Activated T-helper 1 cell treated with anti-CD3 and anti-CD28 coated beads, Interleukin-12 subunit alpha, Interleukin-12 subunit beta, Interleukin-2, Interleukin-4 antibody, amounts not matched to agents 30 ng/mL and 10 ng/mL and 1 ng/mL, durations not matched to agents 14 hours and 24 hours and 36 hours (primary cell): ENCODE data around the gene ANK2. TPM values are rescaled to one million over a fixed set of nuclear protein-coding genes. Genes with fewer than 3 reads are reported as not detected.
"Not testable (repeated sequence)": the region's sequence is repeated elsewhere in the genome, so short reads cannot be mapped to it uniquely, and the experiment has no call there.

Experiments
- DNase-seq: peaks from one replicate; pipeline ENCODE4 v3.0.0; 2021; ENCODE audit warnings: low spot score
- H3K27ac Mint-ChIP-seq: one replicate; pipeline ENCODE4 v1.8.0; 2021; ENCODE audit warnings: mild to moderate bottlenecking, mixed read lengths
- H3K27me3 Mint-ChIP-seq: one replicate; pipeline ENCODE4 v1.8.0; 2022; ENCODE audit warnings: mild to moderate bottlenecking, moderate library complexity, mixed read lengths; ENCODE audit not compliant: insufficient read depth
- H3K36me3 Mint-ChIP-seq: one replicate; pipeline ENCODE4 v1.8.0; 2021; ENCODE audit warnings: low read depth, mixed read lengths
- H3K4me1 Mint-ChIP-seq: one replicate; pipeline ENCODE4 v1.8.0; 2021; ENCODE audit warnings: low read depth, mixed read lengths
- H3K4me3 Mint-ChIP-seq: one replicate; pipeline ENCODE4 v1.8.0; 2021; ENCODE audit warnings: mild to moderate bottlenecking, moderate library complexity, mixed read lengths
- H3K9me3 Mint-ChIP-seq: one replicate; pipeline ENCODE4 v1.8.0; 2021; ENCODE audit warnings: mixed read lengths
- intact Hi-C: fragments of 100-400 bp; cut with micrococcal nuclease; formaldehyde crosslinking; loops from one replicate; pipeline ENCODE4 v1.15.1; 2024
- total RNA-seq: library from RNA; stranded (reverse); gene quantifications from 2 replicates; pipeline ENCODE4 v1.2.3, GENCODE V29; 2022

ANK2 gene
- total RNA-seq, 1 donor from 2014 or later, result 3.1 TPM

- no peak for DNase-seq
- intact Hi-C loops, result no loop called here
- Mint-ChIP-seq H3K4me1 (no peaks in the 10 kb centered on the region), H3K4me3 (no peak overlapping the region), H3K36me3 (no peaks in the 10 kb centered on the region), H3K27me3 (no peaks in the 10 kb centered on the region), H3K9me3 (no peaks in the 10 kb centered on the region), H3K27ac (no peak overlapping the region)
Measured at GRCh38 chr4:113173126-113173792, 123.8 kb downstream of the ANK2 start.

GRCh38 chr4:113173793-113174264, 124.4 kb downstream of the ANK2 start:
- intact Hi-C loops, result no loop called here
- H3K4me1 Mint-ChIP-seq, result no peaks in the 10 kb centered on the region
- no peaks in the 10 kb centered on the region for H3K9me3 Mint-ChIP-seq
- no peak overlapping the region for H3K4me3 Mint-ChIP-seq
- H3K36me3 Mint-ChIP-seq, result no peaks in the 10 kb centered on the region
- DNase-seq, result no peak
- no peaks in the 10 kb centered on the region for H3K27me3 Mint-ChIP-seq
- H3K27ac Mint-ChIP-seq, result no peak overlapping the region

- intact Hi-C loops, result no loop called here
- Mint-ChIP-seq H3K36me3 (no peaks in the 10 kb centered on the region), H3K9me3 (no peaks in the 10 kb centered on the region), H3K27me3 (no peaks in the 10 kb centered on the region), H3K4me3 (no peak overlapping the region), H3K27ac (no peak overlapping the region), H3K4me1 (no peaks in the 10 kb centered on the region)
- no peak for DNase-seq
Measured at GRCh38 chr4:113179091-113179490, 129.6 kb downstream of the ANK2 start.

GRCh38 chr4:113179996-113180395, 130.5 kb downstream of the ANK2 start:
- no peaks in the 10 kb centered on the region for H3K27me3 Mint-ChIP-seq
- no peak for DNase-seq
- no peaks in the 10 kb centered on the region for H3K4me1 Mint-ChIP-seq
- no peak overlapping the region for H3K27ac Mint-ChIP-seq
- intact Hi-C loops, result no loop called here
- H3K4me3 Mint-ChIP-seq, result no peak overlapping the region
- no peaks in the 10 kb centered on the region for H3K36me3 Mint-ChIP-seq
- H3K9me3 Mint-ChIP-seq, result no peaks in the 10 kb centered on the region

DNA sequence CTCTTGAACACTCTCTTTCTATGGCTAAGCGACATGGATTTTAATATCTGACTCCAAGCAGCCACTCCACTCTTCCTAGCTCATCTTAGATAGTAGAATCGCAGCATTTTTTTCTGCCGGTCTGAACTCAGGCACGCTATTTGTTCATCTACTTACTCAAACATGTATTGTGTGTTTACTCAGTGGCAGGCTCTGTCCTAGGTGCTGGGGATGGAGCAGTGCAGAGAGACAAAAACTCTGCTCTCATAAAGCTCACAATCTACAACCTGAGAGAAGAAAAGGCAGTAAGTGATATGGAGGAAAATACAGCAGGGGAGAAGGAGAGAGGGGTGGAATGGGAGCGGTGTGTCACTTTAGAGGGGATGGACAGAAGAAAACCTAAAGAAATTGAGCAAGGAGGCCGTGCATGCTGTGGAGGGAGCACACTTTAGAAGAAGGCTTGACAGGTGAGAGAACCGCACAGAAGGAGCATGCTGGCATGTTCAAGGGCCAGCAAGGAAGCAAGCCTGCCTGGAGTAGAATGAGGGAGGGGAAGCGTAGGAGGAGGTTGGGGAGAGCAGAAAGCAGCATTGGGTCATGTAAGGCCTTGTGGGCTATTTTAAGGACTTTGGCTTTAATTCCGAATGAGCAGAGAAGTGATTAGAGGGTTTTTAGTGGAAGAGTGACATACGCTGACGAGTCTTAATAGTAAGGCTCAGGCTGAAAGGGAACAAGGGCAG, 132.0 kb downstream of the ANK2 start:
- intact Hi-C loops, result no loop called here
- peaks cover 3% of the 10 kb centered on the region for H3K27me3 Mint-ChIP-seq
- no peak overlapping the region for H3K4me3 Mint-ChIP-seq
- DNase-seq, result no peak
- H3K27ac Mint-ChIP-seq, result no peak overlapping the region
- no peaks in the 10 kb centered on the region for H3K36me3 Mint-ChIP-seq
- no peaks in the 10 kb centered on the region for H3K9me3 Mint-ChIP-seq
- no peaks in the 10 kb centered on the region for H3K4me1 Mint-ChIP-seq

- no peak overlapping the region for H3K27ac Mint-ChIP-seq
- no peaks in the 10 kb centered on the region for H3K9me3 Mint-ChIP-seq
- no peaks in the 10 kb centered on the region for H3K4me1 Mint-ChIP-seq
- H3K36me3 Mint-ChIP-seq, result no peaks in the 10 kb centered on the region
- peaks cover 3% of the 10 kb centered on the region for H3K27me3 Mint-ChIP-seq
- no peak for DNase-seq
- intact Hi-C loops, result no loop called here
- no peak overlapping the region for H3K4me3 Mint-ChIP-seq
Measured at GRCh38 chr4:113183032-113183605, 133.7 kb downstream of the ANK2 start.

DNA sequence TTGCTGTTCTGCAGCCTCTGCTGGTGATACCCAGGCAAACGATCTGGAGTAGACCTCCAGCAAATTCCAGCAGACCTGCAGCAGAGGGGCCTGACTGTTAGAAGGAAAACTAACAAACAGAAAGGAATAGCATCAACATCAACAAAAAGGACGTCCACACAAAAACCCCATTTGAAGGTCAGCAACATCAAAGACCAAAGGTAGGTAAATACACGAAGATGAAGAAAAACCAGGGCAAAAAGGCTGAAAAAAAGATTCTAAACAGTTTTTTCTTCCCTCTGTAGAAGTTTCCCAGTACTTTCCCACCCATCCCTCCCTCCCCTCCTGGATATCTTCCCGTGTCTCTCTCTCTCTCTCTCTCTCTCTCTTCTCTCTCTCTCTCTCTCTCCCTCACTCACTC, 136.8 kb downstream of the ANK2 start:
- H3K4me3 Mint-ChIP-seq, H3K27ac Mint-ChIP-seq, intact Hi-C loops, DNase-seq, H3K9me3 Mint-ChIP-seq, H3K36me3 Mint-ChIP-seq, H3K4me1 Mint-ChIP-seq, H3K27me3 Mint-ChIP-seq: not testable (repeated sequence)

GRCh38 chr4:113186913-113187312, 137.5 kb downstream of the ANK2 start:
- H3K36me3 Mint-ChIP-seq, result no peaks in the 10 kb centered on the region
- no peaks in the 10 kb centered on the region for H3K4me1 Mint-ChIP-seq
- peaks cover 3% of the 10 kb centered on the region for H3K27me3 Mint-ChIP-seq
- DNase-seq, result no peak
- no peak overlapping the region for H3K4me3 Mint-ChIP-seq
- H3K27ac Mint-ChIP-seq, result no peak overlapping the region
- intact Hi-C loops, result no loop called here
- no peaks in the 10 kb centered on the region for H3K9me3 Mint-ChIP-seq

DNA sequence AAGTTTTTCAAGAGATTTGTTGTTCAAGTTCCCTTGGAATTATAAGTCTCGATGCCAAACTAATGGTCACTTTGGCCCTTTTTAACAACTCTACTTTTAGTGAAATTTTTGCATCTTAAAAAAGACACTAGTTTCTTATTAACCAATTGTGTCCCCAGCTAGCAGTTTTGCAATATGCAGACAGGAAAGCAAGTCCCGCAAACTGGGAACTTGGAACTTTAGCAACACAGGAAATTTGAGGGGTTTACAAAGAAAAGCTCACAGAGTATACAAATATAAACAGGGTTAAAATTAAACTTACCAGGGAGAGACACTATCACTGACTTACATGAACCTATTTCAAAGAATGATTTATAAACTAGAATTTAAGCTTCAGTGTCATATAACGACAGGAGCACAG, 137.9 kb downstream of the ANK2 start:
- H3K4me1 Mint-ChIP-seq, result no peaks in the 10 kb centered on the region
- H3K4me3 Mint-ChIP-seq, result no peak overlapping the region
- intact Hi-C loops, result no loop called here
- no peaks in the 10 kb centered on the region for H3K36me3 Mint-ChIP-seq
- H3K27ac Mint-ChIP-seq, result no peak overlapping the region
- DNase-seq, result no peak
- no peaks in the 10 kb centered on the region for H3K9me3 Mint-ChIP-seq
- H3K27me3 Mint-ChIP-seq, result peaks cover 3% of the 10 kb centered on the region

DNA sequence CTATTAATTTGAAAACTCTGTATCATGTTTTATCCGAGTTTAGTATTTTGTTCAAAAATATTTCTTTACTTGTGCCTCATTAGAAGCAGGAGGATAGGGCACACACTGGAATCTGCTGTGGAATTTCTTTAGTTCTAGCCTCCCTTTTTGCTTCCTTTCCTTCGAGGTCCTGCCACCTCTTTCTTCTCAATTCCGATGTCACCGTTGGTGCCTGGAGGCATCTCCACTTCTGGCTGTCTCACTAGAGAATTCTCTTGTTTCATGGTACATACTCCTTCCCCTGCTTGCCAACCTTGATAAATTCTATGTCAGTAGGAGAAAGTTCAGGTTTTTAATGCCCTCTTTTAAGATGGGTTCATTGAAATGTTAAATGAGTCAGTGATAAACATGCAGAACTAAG, 140.1 kb downstream of the ANK2 start:
- intact Hi-C loops, result no loop called here
- no peak for DNase-seq
- Mint-ChIP-seq H3K9me3 (no peaks in the 10 kb centered on the region), H3K36me3 (no peaks in the 10 kb centered on the region), H3K4me3 (no peak overlapping the region), H3K4me1 (no peaks in the 10 kb centered on the region), H3K27me3 (peaks cover 3% of the 10 kb centered on the region), H3K27ac (no peak overlapping the region)

DNA sequence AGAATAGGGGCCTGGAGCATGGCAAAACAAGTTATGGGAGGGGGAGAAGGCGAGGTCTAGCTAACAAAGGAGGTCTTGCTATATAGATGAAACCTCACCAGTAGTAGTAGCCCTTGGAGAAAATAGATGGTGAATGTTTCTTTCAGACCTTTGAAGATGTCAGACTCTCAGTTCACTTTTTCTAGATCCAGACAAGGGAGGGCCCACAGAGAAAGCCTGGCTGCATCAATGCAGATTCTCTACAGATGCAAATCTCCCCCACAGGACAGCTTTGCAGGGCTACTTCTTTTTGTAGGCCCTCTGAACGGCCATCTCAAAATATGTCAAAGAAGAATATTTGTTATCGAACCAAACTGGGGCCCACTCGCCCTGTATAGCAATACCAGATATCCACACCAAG, 159.7 kb downstream of the ANK2 start:
- peaks cover 3% of the 10 kb centered on the region for H3K27me3 Mint-ChIP-seq
- no peaks in the 10 kb centered on the region for H3K4me1 Mint-ChIP-seq
- intact Hi-C loops, result no loop called here
- no peaks in the 10 kb centered on the region for H3K36me3 Mint-ChIP-seq
- no peak overlapping the region for H3K27ac Mint-ChIP-seq
- DNase-seq, result no peak
- no peaks in the 10 kb centered on the region for H3K9me3 Mint-ChIP-seq
- H3K4me3 Mint-ChIP-seq, result no peak overlapping the region

- no peaks in the 10 kb centered on the region for H3K9me3 Mint-ChIP-seq
- H3K4me3 Mint-ChIP-seq, result no peak overlapping the region
- no peak overlapping the region for H3K27ac Mint-ChIP-seq
- intact Hi-C loops, result no loop called here
- H3K36me3 Mint-ChIP-seq, result no peaks in the 10 kb centered on the region
- DNase-seq, result no peak
- no peaks in the 10 kb centered on the region for H3K4me1 Mint-ChIP-seq
- H3K27me3 Mint-ChIP-seq, result peaks cover 3% of the 10 kb centered on the region
Measured at GRCh38 chr4:113209652-113210320, 160.3 kb downstream of the ANK2 start.

GRCh38 chr4:113212613-113213012, 163.2 kb downstream of the ANK2 start:
- Mint-ChIP-seq H3K4me3 (no peak overlapping the region), H3K4me1 (no peaks in the 10 kb centered on the region), H3K9me3 (no peaks in the 10 kb centered on the region), H3K36me3 (no peaks in the 10 kb centered on the region), H3K27ac (no peak overlapping the region), H3K27me3 (peaks cover 3% of the 10 kb centered on the region)
- DNase-seq, result no peak
- intact Hi-C loops, result no loop called here
